ENCODE data around the gene OLR1.
A peak's percentile ranks its signal among the peaks of the same experiment; 100 is the strongest.
"Not testable (repeated sequence)": the region's sequence is repeated elsewhere in the genome, so short reads cannot be mapped to it uniquely, and the experiment has no call there.

OLR1 gene

GRCh38 chr12:10171973-10172728 lies at the start of gene OLR1:
OLR1 (minus strand) TSS chr12:10172132; CDS start chr12:10172077, 55 bp downstream.
- DNase-seq (ENCODE audit: low read depth in 2 of 2, low spot score in 1 of 2): no peak

- DNase-seq (ENCODE audit: low read depth in 2 of 2, low spot score in 1 of 2): no peak
These were observed 48.6 kb upstream of the OLR1 start for GRCh38 chr12:10220398-10221077.

GRCh38 chr12:10218021-10218420 lies 46.1 kb upstream of the OLR1 start:
- DNase-seq (ENCODE audit: low read depth in 2 of 2, low spot score in 1 of 2): no peak

GRCh38 chr12:10215946-10216345 lies 44.0 kb upstream of the OLR1 start:
- not testable (repeated sequence) for DNase-seq (ENCODE audit: low read depth in 2 of 2, low spot score in 1 of 2)

- no peak for DNase-seq (ENCODE audit: low read depth in 2 of 2, low spot score in 1 of 2)
These were observed 43.5 kb upstream of the OLR1 start for GRCh38 chr12:10215436-10215835.

- no peak for DNase-seq (ENCODE audit: low read depth in 2 of 2, low spot score in 1 of 2)
These were observed 42.9 kb upstream of the OLR1 start for GRCh38 chr12:10214895-10215267.

- no peak for DNase-seq (ENCODE audit: low read depth in 2 of 2, low spot score in 1 of 2)
These were observed 42.4 kb upstream of the OLR1 start for GRCh38 chr12:10214136-10214894.

- peak; percentile 60 to 80 for DNase-seq (ENCODE audit: low read depth in 2 of 2, low spot score in 1 of 2)
These were observed 41.5 kb upstream of the OLR1 start for GRCh38 chr12:10213168-10214135.

GRCh38 chr12:10212739-10213131 lies 40.8 kb upstream of the OLR1 start, which contains the start of gene GABARAPL1:
GABARAPL1 (plus strand) TSS chr12:10212877; CDS start chr12:10213130, 253 bp downstream.
- DNase-seq (ENCODE audit: low read depth in 2 of 2, low spot score in 1 of 2): peak; percentile 52 to 62

GRCh38 chr12:10211940-10212738 lies 40.2 kb upstream of the OLR1 start:
- peak; percentile 57 to 73 for DNase-seq (ENCODE audit: low read depth in 2 of 2, low spot score in 1 of 2)

- no peak for DNase-seq (ENCODE audit: low read depth in 2 of 2, low spot score in 1 of 2)
These were observed 39.4 kb upstream of the OLR1 start for GRCh38 chr12:10211101-10211939.

- DNase-seq (ENCODE audit: low read depth in 2 of 2, low spot score in 1 of 2): no peak
These were observed 38.3 kb upstream of the OLR1 start for GRCh38 chr12:10210225-10210624.

- DNase-seq (ENCODE audit: low read depth in 2 of 2, low spot score in 1 of 2): no peak
These were observed 35.2 kb upstream of the OLR1 start for GRCh38 chr12:10207136-10207535.

- no peak for DNase-seq (ENCODE audit: low read depth in 2 of 2, low spot score in 1 of 2)
These were observed 33.4 kb upstream of the OLR1 start for GRCh38 chr12:10205220-10205807.

GRCh38 chr12:10204495-10204894 lies 32.6 kb upstream of the OLR1 start:
- DNase-seq (ENCODE audit: low read depth in 2 of 2, low spot score in 1 of 2): not testable (repeated sequence)

- DNase-seq (ENCODE audit: low read depth in 2 of 2, low spot score in 1 of 2): no peak
These were observed 25.9 kb upstream of the OLR1 start for GRCh38 chr12:10197879-10198278.

GRCh38 chr12:10196210-10196609 lies 24.3 kb upstream of the OLR1 start:
- no peak for DNase-seq (ENCODE audit: low read depth in 2 of 2, low spot score in 1 of 2)

GRCh38 chr12:10194160-10194670 lies 22.3 kb upstream of the OLR1 start:
- no peak for DNase-seq (ENCODE audit: low read depth in 2 of 2, low spot score in 1 of 2)
